GM12878 (cell line): Measurements from ENCODE around the gene BEST2. TPM values are rescaled to one million over a fixed set of nuclear protein-coding genes. Genes with fewer than 3 reads are reported as not detected.

Source experiments
- ATAC-seq: fragments of 200-7000 bp; cut with Tn5 transposase; 3 replicates; pipeline ENCODE4 v1.9.1; 2020; ENCODE audit warnings: mild to moderate bottlenecking, moderate library complexity
- BruUV-seq: library from RNA; stranded (reverse); fragments of 400-500 nt; replicated peaks from 2 replicates; lab custom pipeline; 2021; lab: Mats Ljungman, UMichigan
- CTCF ChIA-PET: fragments of 300-600 bp; sonication (Branson Sonifier 250); formaldehyde crosslinking; extraction: SDS; loops from one replicate; lab custom pipeline; 2021; ENCODE audit warnings: inconsistent platforms; lab: Yijun Ruan, JAX
- POLR2A ChIA-PET: fragments of 350-600 bp; formaldehyde crosslinking; extraction: SDS; loops from one replicate; lab custom pipeline; 2021; ENCODE audit warnings: inconsistent platforms; lab: Charles Lee
- RAD21 ChIA-PET: fragments of 300-600 bp; sonication (Branson Sonifier 250); formaldehyde crosslinking; loops from one replicate; lab custom pipeline; 2023; ENCODE audit warnings: antibody characterized with exemption; ENCODE audit not compliant: unreplicated experiment; lab: Charles Lee
- SMC1A ChIA-PET: fragments of 300-600 bp; sonication (Branson Sonifier 250); formaldehyde crosslinking; loops from one replicate; lab custom pipeline; 2023; ENCODE audit not compliant: unreplicated experiment, uncharacterized antibody; lab: Charles Lee
- DNase-seq: peaks from one replicate; pipeline ENCODE4 v3.0.0-alpha.2; 2011; ENCODE audit warnings: low read depth, low spot score
- FAIRE-seq: peaks from 3 replicates; lab custom pipeline; 2011; peaks lifted over from hg19 to GRCh38; lab: Jason Lieb, UNC
- H2AFZ ChIP-seq: 2 replicates; pipeline ENCODE4 v1.6.0; 2011; ENCODE audit warnings: low read depth, low read length, control low read depth; ENCODE audit not compliant: control insufficient read depth
- H3K27ac ChIP-seq: 2 replicates; pipeline ENCODE4 v1.5.1; 2011; ENCODE audit warnings: control low read depth; ENCODE audit not compliant: control insufficient read depth, insufficient read depth
- H3K27me3 ChIP-seq, 2 experiments: replicated peaks in 1 of 2; 2 replicates each; pipeline versions ENCODE4 v1.6.0 to v1.6.1; 2011; ENCODE audit warnings: low read length in 1 of 2; ENCODE audit not compliant: control insufficient read depth in 2 of 2, insufficient read depth in 2 of 2
- H3K36me3 ChIP-seq, 2 experiments: 2 replicates each; pipeline ENCODE4 v1.5.1; 2011; ENCODE audit warnings: low read length in 1 of 2; ENCODE audit not compliant: control insufficient read depth in 2 of 2, insufficient read depth in 2 of 2
- H3K4me1 ChIP-seq: 2 replicates; pipeline ENCODE4 v1.6.1; 2011; ENCODE audit warnings: mild to moderate bottlenecking, low read length, moderate library complexity, mixed read lengths; ENCODE audit not compliant: control insufficient read depth, insufficient read depth
- H3K4me2 ChIP-seq: 2 replicates; pipeline ENCODE4 v1.6.0; 2011; ENCODE audit warnings: control low read depth; ENCODE audit not compliant: control insufficient read depth, insufficient read depth
- H3K4me3 ChIP-seq: fragments of 200-600 bp; sonication (generic); 2 replicates; pipeline ENCODE4 v1.5.1; 2016
- H3K79me2 ChIP-seq: 2 replicates; pipeline ENCODE4 v1.6.0; 2011; ENCODE audit warnings: low read length; ENCODE audit not compliant: control insufficient read depth, insufficient read depth
- H3K9ac ChIP-seq: 2 replicates; pipeline ENCODE4 v1.8.0; 2011; ENCODE audit warnings: low read length, control low read depth, mixed read lengths; ENCODE audit not compliant: control insufficient read depth, insufficient read depth
- H3K9me3 ChIP-seq: replicated peaks from 3 replicates; pipeline ENCODE4 v1.5.1; 2011; ENCODE audit warnings: mild to moderate bottlenecking, low read length; ENCODE audit not compliant: control insufficient read depth, insufficient read depth
- H4K20me1 ChIP-seq: 2 replicates; pipeline ENCODE4 v1.6.0; 2011; ENCODE audit not compliant: control insufficient read depth, insufficient read depth
- BHLHE40 ChIP-seq, 2 experiments: fragments of 450-650 bp in 1 of 2; IDR thresholded peaks; 2 replicates each; pipeline ENCODE4 v1.6.1; 2011 to 2017; ENCODE audit warnings: low read depth in 2 of 2, borderline replicate concordance in 1 of 2, improper control_type of control experiment in 1 of 2, low read length in 1 of 2, mild to moderate bottlenecking in 1 of 2
- JUNB ChIP-seq: IDR thresholded peaks from 2 replicates; pipeline ENCODE4 v1.6.1; 2016; ENCODE audit warnings: antibody characterized with exemption, mild to moderate bottlenecking
- LARP7 ChIP-seq: fragments of 450-650 bp; IDR thresholded peaks from 2 replicates; pipeline ENCODE4 v1.6.1; 2017; ENCODE audit warnings: mild to moderate bottlenecking
- POLR2A ChIP-seq: IDR thresholded peaks from 2 replicates; pipeline ENCODE4 v1.6.1; 2011; ENCODE audit warnings: low read depth, mild to moderate bottlenecking, low read length
- TBL1XR1 ChIP-seq: IDR thresholded peaks from 2 replicates; pipeline ENCODE4 v1.6.1; 2012; ENCODE audit warnings: low read depth, low read length, improper control_type of control experiment
- WGBS: methylation state at CpG from one replicate; pipeline ENCODE4 v1.1.6; 2016; ENCODE audit warnings: low lambda C conversion rate; ENCODE audit not compliant: insufficient replicate concordance, insufficient coverage; ENCODE audit errors: missing lambda C conversion rate; 5-methylcytosine and 5-hydroxymethylcytosine counted together
- in situ Hi-C: fragments of 300-500 bp; cut with MboI; formaldehyde crosslinking; loops from 9 replicates; pipeline ENCODE4 v1.14.3; 2018; ENCODE audit warnings: mixed read lengths
- intact Hi-C: fragments of 100-400 bp; cut with micrococcal nuclease; formaldehyde crosslinking; loops from one replicate; pipeline ENCODE4 v1.14.2; 2022; ENCODE audit not compliant: unreplicated experiment
- polyA plus RNA-seq, 11 experiments: library from polyadenylated mRNA; depleted of rRNA in 4 of 11; unstranded in 6 of 11; stranded (reverse) in 5 of 11; fragments of >200 nt; fragmentation: Nextera tagmentation in 4 of 11; fragmentation: Illumina TruSeq in 1 of 11; extraction: Ambion mirVana in 4 of 11; extraction: Trizol in 1 of 11; gene quantifications; 1 replicate in 1 of 11; 2 replicates in 10 of 11; pipeline versions ENCODE4 v1.2.1 to v1.2.3, GENCODE V29; 2011 to 2016; ENCODE audit warnings: inconsistent platforms in 2 of 11, missing spikeins in 2 of 11, low read depth in 1 of 11
- total RNA-seq, 4 experiments: library from RNA; depleted of rRNA in 3 of 4; stranded (reverse); fragments of >200 nt in 3 of 4; fragmentation: Illumina TruSeq in 1 of 4; extraction: Trizol in 1 of 4; gene quantifications; 2 replicates each; pipeline versions ENCODE4 v1.2.1 to v1.2.3, GENCODE V29; 2013 to 2021
- TF ChIP-seq, protein P1 (sequence below): fragments of 450-650 bp; formaldehyde crosslinking; IDR thresholded peaks from 2 replicates; pipeline ENCODE4 v1.4.0; 2020; ENCODE audit warnings: mild to moderate bottlenecking, moderate library complexity
- TF ChIP-seq, protein P2 (sequence below): IDR thresholded peaks from 2 replicates; pipeline ENCODE4 v1.6.1; 2011; ENCODE audit warnings: low read depth, low read length, improper control_type of control experiment, borderline replicate concordance
- TF ChIP-seq, protein P3 (sequence below): fragments of 450-650 bp; conservative IDR thresholded peaks from 2 replicates; pipeline ENCODE4 v1.6.1; 2017; ENCODE audit warnings: mild to moderate bottlenecking, moderate library complexity
- TF ChIP-seq, protein P4 (sequence below): fragments of 450-650 bp; IDR thresholded peaks from 2 replicates; pipeline ENCODE4 v1.6.1; 2017; ENCODE audit warnings: mild to moderate bottlenecking, moderate library complexity

Gene BEST2
- total and polyA plus RNA-seq, 10 of the 15 experiments (the other 5 are each of a cell fraction or from before 2014, with no cell fraction given) = not detected

DNA sequence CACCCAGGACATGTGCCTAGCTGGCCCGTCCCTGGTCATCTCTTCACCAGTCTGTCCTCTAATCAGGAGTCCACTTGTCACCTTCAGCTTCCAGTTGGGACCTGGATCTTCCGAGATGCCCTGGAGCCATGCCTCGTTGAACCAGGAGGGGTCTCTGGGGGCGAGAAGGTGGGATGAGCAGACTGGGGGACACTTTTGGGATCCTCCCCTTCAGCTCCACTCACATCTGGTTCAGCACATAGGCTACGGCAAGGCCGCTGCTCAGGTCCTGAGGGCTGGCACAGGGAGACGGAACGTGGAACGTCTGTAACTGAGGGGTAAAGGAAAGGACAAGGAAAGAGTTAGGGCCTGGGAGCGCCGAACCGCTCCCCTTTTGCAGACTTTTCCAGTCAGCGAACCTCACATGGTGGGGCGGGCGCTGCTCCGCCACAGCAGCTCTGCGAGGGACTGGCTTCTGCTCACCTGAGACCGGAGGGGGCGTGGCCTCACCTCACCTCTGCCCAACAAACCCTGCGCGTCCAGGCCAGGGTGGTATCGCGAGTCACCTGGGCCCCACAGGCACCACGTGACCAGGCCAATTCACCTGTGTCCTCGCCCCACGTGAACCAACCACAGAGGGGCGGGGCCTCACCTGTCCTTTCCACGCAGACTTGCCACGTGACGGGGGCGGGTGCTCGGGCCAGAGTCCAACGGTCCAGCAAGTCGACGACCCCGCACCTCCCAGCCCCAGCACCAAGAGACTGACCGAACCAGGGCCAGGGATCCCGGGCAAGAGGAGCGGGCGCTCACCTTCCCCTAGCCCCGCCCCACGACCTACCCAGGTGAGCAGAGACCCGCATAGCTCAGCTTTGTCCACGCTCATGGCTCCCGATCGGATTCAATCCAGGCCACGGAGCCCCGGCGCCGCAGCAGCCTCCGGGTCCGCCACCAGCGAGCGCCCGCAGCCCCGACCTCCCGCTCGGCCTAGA lies 23.3 kb downstream of the BEST2 start, which contains the start of gene HOOK2:
HOOK2 (minus strand) TSS at position 965 of the 968 bp plus-strand sequence; CDS start at position 862, 103 bp downstream.
- peak within 1 kb of the TSS; percentile 90 for H2AFZ ChIP-seq
- BruUV-seq = no TSS peak
- ChIA-PET SMC1A (interaction anchor here (0.6 to 3.7 kb wide), 2 partner anchors 21 to 254 kb away, joined by 3 to 25 read pairs; no protein-coding TSS in a partner anchor), RAD21 (interaction anchor here (1.7 to 4.8 kb wide), 2 partner anchors 21 kb away, joined by 15 to 303 read pairs; partner anchors contain the start of gene JUNB), CTCF (interaction anchor here (1.0 to 12.1 kb wide), 9 partner anchors 9 to 73 kb away, joined by 3 to 537 read pairs (median 10); partner anchors contain the start of genes JUNB and RNASEH2A), POLR2A (interaction anchor here (2.1 to 9.3 kb wide), 2 partner anchors 17 to 19 kb away, joined by 16 to 303 read pairs; partner anchors contain the start of gene JUNB)
- no peak within 1 kb of the TSS for H3K27ac ChIP-seq
- in situ Hi-C loops (no loop called here), intact Hi-C loops (no loop called here)
- H4K20me1 ChIP-seq = no peaks in the 10 kb centered on the region
- no peaks in the 10 kb centered on the region for H3K9me3 ChIP-seq
- DNase-seq = no peak
- H3K36me3 ChIP-seq = no peaks in the 10 kb centered on the region
- WGBS = 31% methylated on average over 47 of the region's 58 CpGs
- peak within 1 kb of the TSS; percentile 97 for H3K4me2 ChIP-seq
- peak within 1 kb of the TSS; percentile 71; the same call in 1 of the 2 replicates for H3K4me3 ChIP-seq
- H3K79me2 ChIP-seq = peaks cover 7% of the 10 kb centered on the region
- H3K27me3 ChIP-seq = no peaks in the 10 kb centered on the region
- peak within 1 kb of the TSS; percentile 50; the same call in 1 of the 2 replicates for H3K9ac ChIP-seq
- FAIRE-seq = no peak
- peak; percentile 3; the same call in 2 of the 3 replicates for ATAC-seq
- peaks cover 17% of the 10 kb centered on the region for H3K4me1 ChIP-seq
- TF ChIP-seq, protein P1, sequence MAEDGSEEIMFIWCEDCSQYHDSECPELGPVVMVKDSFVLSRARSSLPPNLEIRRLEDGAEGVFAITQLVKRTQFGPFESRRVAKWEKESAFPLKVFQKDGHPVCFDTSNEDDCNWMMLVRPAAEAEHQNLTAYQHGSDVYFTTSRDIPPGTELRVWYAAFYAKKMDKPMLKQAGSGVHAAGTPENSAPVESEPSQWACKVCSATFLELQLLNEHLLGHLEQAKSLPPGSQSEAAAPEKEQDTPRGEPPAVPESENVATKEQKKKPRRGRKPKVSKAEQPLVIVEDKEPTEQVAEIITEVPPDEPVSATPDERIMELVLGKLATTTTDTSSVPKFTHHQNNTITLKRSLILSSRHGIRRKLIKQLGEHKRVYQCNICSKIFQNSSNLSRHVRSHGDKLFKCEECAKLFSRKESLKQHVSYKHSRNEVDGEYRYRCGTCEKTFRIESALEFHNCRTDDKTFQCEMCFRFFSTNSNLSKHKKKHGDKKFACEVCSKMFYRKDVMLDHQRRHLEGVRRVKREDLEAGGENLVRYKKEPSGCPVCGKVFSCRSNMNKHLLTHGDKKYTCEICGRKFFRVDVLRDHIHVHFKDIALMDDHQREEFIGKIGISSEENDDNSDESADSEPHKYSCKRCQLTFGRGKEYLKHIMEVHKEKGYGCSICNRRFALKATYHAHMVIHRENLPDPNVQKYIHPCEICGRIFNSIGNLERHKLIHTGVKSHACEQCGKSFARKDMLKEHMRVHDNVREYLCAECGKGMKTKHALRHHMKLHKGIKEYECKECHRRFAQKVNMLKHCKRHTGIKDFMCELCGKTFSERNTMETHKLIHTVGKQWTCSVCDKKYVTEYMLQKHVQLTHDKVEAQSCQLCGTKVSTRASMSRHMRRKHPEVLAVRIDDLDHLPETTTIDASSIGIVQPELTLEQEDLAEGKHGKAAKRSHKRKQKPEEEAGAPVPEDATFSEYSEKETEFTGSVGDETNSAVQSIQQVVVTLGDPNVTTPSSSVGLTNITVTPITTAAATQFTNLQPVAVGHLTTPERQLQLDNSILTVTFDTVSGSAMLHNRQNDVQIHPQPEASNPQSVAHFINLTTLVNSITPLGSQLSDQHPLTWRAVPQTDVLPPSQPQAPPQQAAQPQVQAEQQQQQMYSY (CRISPR knock-in tag) = no peak
- TF ChIP-seq, protein P2, sequence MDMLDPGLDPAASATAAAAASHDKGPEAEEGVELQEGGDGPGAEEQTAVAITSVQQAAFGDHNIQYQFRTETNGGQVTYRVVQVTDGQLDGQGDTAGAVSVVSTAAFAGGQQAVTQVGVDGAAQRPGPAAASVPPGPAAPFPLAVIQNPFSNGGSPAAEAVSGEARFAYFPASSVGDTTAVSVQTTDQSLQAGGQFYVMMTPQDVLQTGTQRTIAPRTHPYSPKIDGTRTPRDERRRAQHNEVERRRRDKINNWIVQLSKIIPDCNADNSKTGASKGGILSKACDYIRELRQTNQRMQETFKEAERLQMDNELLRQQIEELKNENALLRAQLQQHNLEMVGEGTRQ = peak; percentile 37
- TF ChIP-seq BHLHE40 (IDR thresholded peaks at IDR 0.05; ENCODE audit: borderline replicate concordance in 1 of 2, low read depth in 2 of 2, low read length in 1 of 2) (peak in 1 of 2 experiments; percentile 75; a peak in 2 of 4 replicates), POLR2A (peak; percentile 44; the same call in 1 of the 2 replicates), JUNB (no peak), TBL1XR1 (0 out of 2 replicates have a peak, but pooled peaks have one; percentile 28), LARP7 (0 out of 2 replicates have a peak, but pooled peaks have one; percentile 53)
- TF ChIP-seq, protein P3, sequence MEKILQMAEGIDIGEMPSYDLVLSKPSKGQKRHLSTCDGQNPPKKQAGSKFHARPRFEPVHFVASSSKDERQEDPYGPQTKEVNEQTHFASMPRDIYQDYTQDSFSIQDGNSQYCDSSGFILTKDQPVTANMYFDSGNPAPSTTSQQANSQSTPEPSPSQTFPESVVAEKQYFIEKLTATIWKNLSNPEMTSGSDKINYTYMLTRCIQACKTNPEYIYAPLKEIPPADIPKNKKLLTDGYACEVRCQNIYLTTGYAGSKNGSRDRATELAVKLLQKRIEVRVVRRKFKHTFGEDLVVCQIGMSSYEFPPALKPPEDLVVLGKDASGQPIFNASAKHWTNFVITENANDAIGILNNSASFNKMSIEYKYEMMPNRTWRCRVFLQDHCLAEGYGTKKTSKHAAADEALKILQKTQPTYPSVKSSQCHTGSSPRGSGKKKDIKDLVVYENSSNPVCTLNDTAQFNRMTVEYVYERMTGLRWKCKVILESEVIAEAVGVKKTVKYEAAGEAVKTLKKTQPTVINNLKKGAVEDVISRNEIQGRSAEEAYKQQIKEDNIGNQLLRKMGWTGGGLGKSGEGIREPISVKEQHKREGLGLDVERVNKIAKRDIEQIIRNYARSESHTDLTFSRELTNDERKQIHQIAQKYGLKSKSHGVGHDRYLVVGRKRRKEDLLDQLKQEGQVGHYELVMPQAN = 0 out of 2 replicates have a peak, but pooled peaks have one; percentile 43
- TF ChIP-seq, protein P4, sequence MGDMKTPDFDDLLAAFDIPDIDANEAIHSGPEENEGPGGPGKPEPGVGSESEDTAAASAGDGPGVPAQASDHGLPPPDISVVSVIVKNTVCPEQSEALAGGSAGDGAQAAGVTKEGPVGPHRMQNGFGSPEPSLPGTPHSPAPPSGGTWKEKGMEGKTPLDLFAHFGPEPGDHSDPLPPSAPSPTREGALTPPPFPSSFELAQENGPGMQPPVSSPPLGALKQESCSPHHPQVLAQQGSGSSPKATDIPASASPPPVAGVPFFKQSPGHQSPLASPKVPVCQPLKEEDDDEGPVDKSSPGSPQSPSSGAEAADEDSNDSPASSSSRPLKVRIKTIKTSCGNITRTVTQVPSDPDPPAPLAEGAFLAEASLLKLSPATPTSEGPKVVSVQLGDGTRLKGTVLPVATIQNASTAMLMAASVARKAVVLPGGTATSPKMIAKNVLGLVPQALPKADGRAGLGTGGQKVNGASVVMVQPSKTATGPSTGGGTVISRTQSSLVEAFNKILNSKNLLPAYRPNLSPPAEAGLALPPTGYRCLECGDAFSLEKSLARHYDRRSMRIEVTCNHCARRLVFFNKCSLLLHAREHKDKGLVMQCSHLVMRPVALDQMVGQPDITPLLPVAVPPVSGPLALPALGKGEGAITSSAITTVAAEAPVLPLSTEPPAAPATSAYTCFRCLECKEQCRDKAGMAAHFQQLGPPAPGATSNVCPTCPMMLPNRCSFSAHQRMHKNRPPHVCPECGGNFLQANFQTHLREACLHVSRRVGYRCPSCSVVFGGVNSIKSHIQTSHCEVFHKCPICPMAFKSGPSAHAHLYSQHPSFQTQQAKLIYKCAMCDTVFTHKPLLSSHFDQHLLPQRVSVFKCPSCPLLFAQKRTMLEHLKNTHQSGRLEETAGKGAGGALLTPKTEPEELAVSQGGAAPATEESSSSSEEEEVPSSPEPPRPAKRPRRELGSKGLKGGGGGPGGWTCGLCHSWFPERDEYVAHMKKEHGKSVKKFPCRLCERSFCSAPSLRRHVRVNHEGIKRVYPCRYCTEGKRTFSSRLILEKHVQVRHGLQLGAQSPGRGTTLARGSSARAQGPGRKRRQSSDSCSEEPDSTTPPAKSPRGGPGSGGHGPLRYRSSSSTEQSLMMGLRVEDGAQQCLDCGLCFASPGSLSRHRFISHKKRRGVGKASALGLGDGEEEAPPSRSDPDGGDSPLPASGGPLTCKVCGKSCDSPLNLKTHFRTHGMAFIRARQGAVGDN = 0 out of 2 replicates have a peak, but pooled peaks have one; percentile 36
